ENCODE measurements around the gene FGF18. TPM values are rescaled to one million over a fixed set of nuclear protein-coding genes. Genes with fewer than 3 reads are reported as not detected.

FGF18 gene
- total RNA-seq, 1 experiment from 2014 or later, result 2.1 TPM

DNA sequence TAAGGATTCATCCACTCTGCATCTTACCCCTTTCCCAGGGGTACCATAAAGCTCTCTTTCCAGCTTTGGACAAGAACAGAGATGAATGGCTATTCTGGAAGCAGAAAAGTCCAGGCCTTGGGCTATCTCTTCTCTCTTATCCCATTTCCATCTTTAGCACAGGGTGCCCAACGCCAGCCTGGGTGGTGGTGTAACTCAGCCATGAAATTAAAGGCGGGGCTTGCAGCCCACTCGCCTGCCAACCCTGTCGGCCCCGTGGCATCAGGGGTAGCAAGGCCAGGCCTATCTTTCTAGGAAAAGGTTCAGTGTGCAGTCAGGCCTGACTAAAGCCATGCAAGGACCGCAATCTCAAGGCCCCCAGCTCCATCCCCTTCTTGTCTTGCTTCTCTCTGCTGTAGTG, 78.7 kb downstream of the FGF18 start:
- Histone ChIP-seq H3K36me3 (ENCODE audit: control insufficient read depth, insufficient read depth, low read length) (no peaks in the 10 kb centered on the region), H3K9me3 (no peaks in the 10 kb centered on the region), H3K4me3 (ENCODE audit: low read depth, low read length) (no peak overlapping the region), H3K27me3 (replicated peaks; ENCODE audit: control insufficient read depth, insufficient read depth, low read length) (no peaks in the 10 kb centered on the region), H3K4me1 (peaks cover 4% of the 10 kb centered on the region; the same call in 1 of the 2 replicates)
- intact Hi-C loops (cut with micrococcal nuclease; ENCODE audit: unreplicated experiment), result no loop called here
- no TSS peak for BruUV-seq (replicated peaks)
- H3K4me1 Mint-ChIP-seq (ENCODE audit: low read depth, unreplicated experiment), result no peaks in the 10 kb centered on the region
- peaks cover 8% of the 10 kb centered on the region for H3K27me3 Mint-ChIP-seq (ENCODE audit: insufficient read depth, unreplicated experiment)
- CTCF ChIA-PET, result no interaction called here
- no peaks in the 10 kb centered on the region for H3K36me3 Mint-ChIP-seq (ENCODE audit: insufficient read depth, unreplicated experiment)
- POLR2A ChIA-PET, result no interaction called here
- DNase-seq, result no peak
- H3K9me3 Mint-ChIP-seq (ENCODE audit: unreplicated experiment), result no peaks in the 10 kb centered on the region
- no peak overlapping the region for H3K4me3 Mint-ChIP-seq (ENCODE audit: unreplicated experiment)
- TF ChIP-seq, protein P1, sequence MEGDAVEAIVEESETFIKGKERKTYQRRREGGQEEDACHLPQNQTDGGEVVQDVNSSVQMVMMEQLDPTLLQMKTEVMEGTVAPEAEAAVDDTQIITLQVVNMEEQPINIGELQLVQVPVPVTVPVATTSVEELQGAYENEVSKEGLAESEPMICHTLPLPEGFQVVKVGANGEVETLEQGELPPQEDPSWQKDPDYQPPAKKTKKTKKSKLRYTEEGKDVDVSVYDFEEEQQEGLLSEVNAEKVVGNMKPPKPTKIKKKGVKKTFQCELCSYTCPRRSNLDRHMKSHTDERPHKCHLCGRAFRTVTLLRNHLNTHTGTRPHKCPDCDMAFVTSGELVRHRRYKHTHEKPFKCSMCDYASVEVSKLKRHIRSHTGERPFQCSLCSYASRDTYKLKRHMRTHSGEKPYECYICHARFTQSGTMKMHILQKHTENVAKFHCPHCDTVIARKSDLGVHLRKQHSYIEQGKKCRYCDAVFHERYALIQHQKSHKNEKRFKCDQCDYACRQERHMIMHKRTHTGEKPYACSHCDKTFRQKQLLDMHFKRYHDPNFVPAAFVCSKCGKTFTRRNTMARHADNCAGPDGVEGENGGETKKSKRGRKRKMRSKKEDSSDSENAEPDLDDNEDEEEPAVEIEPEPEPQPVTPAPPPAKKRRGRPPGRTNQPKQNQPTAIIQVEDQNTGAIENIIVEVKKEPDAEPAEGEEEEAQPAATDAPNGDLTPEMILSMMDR (IDR thresholded peaks at IDR 0.05; ENCODE audit: insufficient read depth in 1 of 2, low read depth in 1 of 2, low read length in 1 of 2, severe bottlenecking in 1 of 2, unreplicated experiment in 1 of 2), result no peak
- H3K27ac Mint-ChIP-seq (ENCODE audit: unreplicated experiment), result no peak overlapping the region

DNA sequence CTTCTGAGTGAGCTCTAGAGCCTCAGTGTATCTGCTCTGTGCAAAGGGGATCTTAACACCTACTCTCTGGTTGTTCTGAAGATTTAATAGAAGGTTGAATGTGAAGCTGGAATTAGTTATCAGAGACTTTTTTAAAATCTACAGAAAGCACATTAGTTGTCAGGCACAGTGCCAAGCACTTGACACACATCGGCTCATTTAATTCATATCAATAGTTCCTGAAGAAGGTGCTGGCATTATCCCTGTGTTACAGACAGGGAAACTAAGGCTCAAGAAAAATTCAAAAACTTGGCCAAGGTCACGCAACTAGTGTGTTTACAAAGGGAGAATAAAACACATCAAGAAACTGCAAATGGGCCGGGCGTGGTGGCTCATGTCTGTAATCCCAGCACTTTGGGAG, 80.2 kb downstream of the FGF18 start:
- Mint-ChIP-seq H3K36me3 (ENCODE audit: insufficient read depth, unreplicated experiment) (no peaks in the 10 kb centered on the region), H3K27me3 (ENCODE audit: insufficient read depth, unreplicated experiment) (peaks cover 9% of the 10 kb centered on the region), H3K4me3 (ENCODE audit: unreplicated experiment) (no peak overlapping the region), H3K27ac (ENCODE audit: unreplicated experiment) (no peak overlapping the region), H3K4me1 (ENCODE audit: low read depth, unreplicated experiment) (no peaks in the 10 kb centered on the region), H3K9me3 (ENCODE audit: unreplicated experiment) (no peaks in the 10 kb centered on the region)
- DNase-seq, result no peak
- TF ChIP-seq, protein P1 (IDR thresholded peaks at IDR 0.05; ENCODE audit: insufficient read depth in 1 of 2, low read depth in 1 of 2, low read length in 1 of 2, severe bottlenecking in 1 of 2, unreplicated experiment in 1 of 2), result no peak
- no peaks in the 10 kb centered on the region for H3K27me3 ChIP-seq (replicated peaks; ENCODE audit: control insufficient read depth, insufficient read depth, low read length)
- no peaks in the 10 kb centered on the region for H3K36me3 ChIP-seq (ENCODE audit: control insufficient read depth, insufficient read depth, low read length)
- POLR2A ChIA-PET, result no interaction called here
- no peak overlapping the region for H3K4me3 ChIP-seq (ENCODE audit: low read depth, low read length)
- intact Hi-C loops (cut with micrococcal nuclease; ENCODE audit: unreplicated experiment), result no loop called here
- no peaks in the 10 kb centered on the region for H3K9me3 ChIP-seq
- CTCF ChIA-PET, result no interaction called here
- peaks cover 3% of the 10 kb centered on the region; the same call in 1 of the 2 replicates for H3K4me1 ChIP-seq
- BruUV-seq (replicated peaks), result no TSS peak

DNA sequence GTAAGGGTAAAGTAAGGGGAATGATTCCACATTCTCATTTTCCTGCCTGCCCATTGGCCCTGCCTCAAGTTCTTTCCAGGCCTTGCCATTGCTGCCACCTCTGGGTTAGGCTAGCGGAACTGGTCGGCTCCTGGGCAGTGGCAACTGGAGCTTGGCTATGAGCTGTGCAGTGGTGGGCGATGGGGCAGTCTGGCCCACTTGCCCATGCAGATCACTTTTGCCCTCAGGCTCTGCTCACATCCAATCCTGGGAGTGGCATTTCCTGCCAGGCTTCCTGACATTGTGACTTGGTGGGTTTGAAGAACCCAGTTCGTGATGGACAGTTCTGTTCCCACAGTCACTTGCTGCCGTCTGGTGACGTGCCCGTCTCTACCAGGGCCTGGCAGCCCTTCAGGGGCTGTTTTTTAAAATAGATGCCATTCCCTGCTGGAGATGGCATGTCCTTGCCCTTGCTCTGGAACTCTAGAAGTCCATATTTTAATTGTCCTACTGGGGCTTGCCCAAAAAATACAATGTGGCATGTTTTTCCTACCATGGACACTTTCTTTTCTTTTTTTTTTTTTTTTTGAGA, 86.1 kb downstream of the FGF18 start:
- BruUV-seq (replicated peaks), result no TSS peak
- no peak overlapping the region for H3K4me3 Mint-ChIP-seq (ENCODE audit: unreplicated experiment)
- DNase-seq, result no peak
- ChIA-PET CTCF (no interaction called here), POLR2A (no interaction called here)
- no peaks in the 10 kb centered on the region for H3K4me1 Mint-ChIP-seq (ENCODE audit: low read depth, unreplicated experiment)
- peaks cover 19% of the 10 kb centered on the region for H3K27me3 Mint-ChIP-seq (ENCODE audit: insufficient read depth, unreplicated experiment)
- H3K9me3 Mint-ChIP-seq (ENCODE audit: unreplicated experiment), result no peaks in the 10 kb centered on the region
- Histone ChIP-seq H3K4me3 (ENCODE audit: low read depth, low read length) (no peak overlapping the region), H3K36me3 (ENCODE audit: control insufficient read depth, insufficient read depth, low read length) (no peaks in the 10 kb centered on the region), H3K27me3 (replicated peaks; ENCODE audit: control insufficient read depth, insufficient read depth, low read length) (no peaks in the 10 kb centered on the region), H3K9me3 (no peaks in the 10 kb centered on the region), H3K4me1 (no peaks in the 10 kb centered on the region)
- H3K27ac Mint-ChIP-seq (ENCODE audit: unreplicated experiment), result no peak overlapping the region
- intact Hi-C loops (cut with micrococcal nuclease; ENCODE audit: unreplicated experiment), result no loop called here
- TF ChIP-seq, protein P1 (IDR thresholded peaks at IDR 0.05; ENCODE audit: insufficient read depth in 1 of 2, low read depth in 1 of 2, low read length in 1 of 2, severe bottlenecking in 1 of 2, unreplicated experiment in 1 of 2), result no peak
- H3K36me3 Mint-ChIP-seq (ENCODE audit: insufficient read depth, unreplicated experiment), result no peaks in the 10 kb centered on the region
